ENCODE data around the gene TIMP2.

DNA sequence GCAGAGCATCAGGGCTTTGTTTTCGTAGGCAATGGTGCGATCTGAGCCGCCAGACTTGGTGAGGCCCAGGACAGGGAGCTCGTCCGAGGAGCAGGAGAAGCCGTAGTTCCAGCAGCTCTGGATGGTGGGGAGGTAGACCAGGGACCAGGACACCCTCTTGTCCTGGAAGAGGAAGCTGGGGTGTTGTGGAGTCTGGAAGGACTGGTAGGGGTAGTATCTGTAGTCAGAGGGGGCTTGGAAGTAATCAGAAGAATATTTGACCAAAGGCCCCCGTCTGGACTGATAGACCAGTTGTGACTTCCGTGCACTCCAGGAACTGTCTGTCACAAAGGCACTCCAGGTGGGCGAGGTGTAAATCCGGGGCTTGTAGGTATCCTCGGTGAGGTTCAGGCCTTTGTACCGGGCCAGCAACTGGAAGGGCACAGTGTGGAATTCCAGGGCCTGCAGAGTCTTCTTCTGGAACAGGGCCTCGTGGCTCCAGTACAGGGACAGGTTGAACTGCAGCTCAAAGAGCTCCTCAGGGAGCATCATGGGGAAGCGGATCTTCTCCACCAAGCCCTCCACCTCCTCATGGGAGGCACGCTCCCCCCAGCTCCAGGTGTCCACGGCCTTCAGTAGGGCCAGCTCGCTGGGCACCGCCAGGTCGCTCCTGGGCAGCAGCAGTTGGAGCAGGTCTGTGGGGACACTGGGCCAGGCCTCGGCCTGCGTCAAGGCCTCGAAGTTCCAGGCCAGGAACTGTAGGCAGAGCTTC is 46.7 kb upstream of the TIMP2 start:
- TF ChIP-seq EZH2phosphoT487 (IDR thresholded peaks at IDR 0.05; ENCODE audit: unreplicated experiment) (no peak), EZH2 (IDR thresholded peaks at IDR 0.05; ENCODE audit: low read depth, unreplicated experiment) (no peak), STAT1 (IDR thresholded peaks at IDR 0.05; ENCODE audit: unreplicated experiment) (no peak), POLR2AphosphoS5 (IDR thresholded peaks at IDR 0.05; ENCODE audit: low read depth) (no peak), REST (IDR thresholded peaks at IDR 0.05; ENCODE audit: unreplicated experiment) (no peak), CREB1 (CRISPR knock-in tag; IDR thresholded peaks at IDR 0.05; ENCODE audit: low read depth) (no peak), ZNF331 (CRISPR knock-in tag; IDR thresholded peaks at IDR 0.05; ENCODE audit: low read depth) (no peak), JUNB (IDR thresholded peaks at IDR 0.05; ENCODE audit: unreplicated experiment) (no peak)
- TF ChIP-seq, protein P1, sequence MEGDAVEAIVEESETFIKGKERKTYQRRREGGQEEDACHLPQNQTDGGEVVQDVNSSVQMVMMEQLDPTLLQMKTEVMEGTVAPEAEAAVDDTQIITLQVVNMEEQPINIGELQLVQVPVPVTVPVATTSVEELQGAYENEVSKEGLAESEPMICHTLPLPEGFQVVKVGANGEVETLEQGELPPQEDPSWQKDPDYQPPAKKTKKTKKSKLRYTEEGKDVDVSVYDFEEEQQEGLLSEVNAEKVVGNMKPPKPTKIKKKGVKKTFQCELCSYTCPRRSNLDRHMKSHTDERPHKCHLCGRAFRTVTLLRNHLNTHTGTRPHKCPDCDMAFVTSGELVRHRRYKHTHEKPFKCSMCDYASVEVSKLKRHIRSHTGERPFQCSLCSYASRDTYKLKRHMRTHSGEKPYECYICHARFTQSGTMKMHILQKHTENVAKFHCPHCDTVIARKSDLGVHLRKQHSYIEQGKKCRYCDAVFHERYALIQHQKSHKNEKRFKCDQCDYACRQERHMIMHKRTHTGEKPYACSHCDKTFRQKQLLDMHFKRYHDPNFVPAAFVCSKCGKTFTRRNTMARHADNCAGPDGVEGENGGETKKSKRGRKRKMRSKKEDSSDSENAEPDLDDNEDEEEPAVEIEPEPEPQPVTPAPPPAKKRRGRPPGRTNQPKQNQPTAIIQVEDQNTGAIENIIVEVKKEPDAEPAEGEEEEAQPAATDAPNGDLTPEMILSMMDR (conservative IDR thresholded peaks at IDR 0.05; ENCODE audit: low read depth in 2 of 2): no peak

Measured in GM23338 (cell line).